ENCODE results near the gene GID8. TPM values are rescaled to one million over a fixed set of nuclear protein-coding genes. Genes with fewer than 3 reads are reported as not detected.
A peak's percentile ranks its signal among the peaks of the same experiment; 100 is the strongest.

GID8 gene
- total and polyA plus RNA-seq, 8 donors: 24.5 to 52.6 (median 47.6) TPM

GRCh38 chr20:62907384-62908317 lies 30.3 kb upstream of the GID8 start:
- intact Hi-C loops (cut with DNase I): no loop called here
- H3K4me3 ChIP-seq: no peak overlapping the region
- no peak for DNase-seq
- no peaks in the 10 kb centered on the region for H3K4me1 ChIP-seq
- peak in 1 of 2 donors; percentile 29 for TF ChIP-seq CTCF (IDR thresholded peaks at IDR 0.05)
- no peaks in the 10 kb centered on the region for H3K9me3 ChIP-seq
- H3K36me3 ChIP-seq: peaks cover 20 to 100% of the 10 kb centered on the region in 2 donors
- H3K27me3 ChIP-seq: no peaks in the 10 kb centered on the region
- no peak for ATAC-seq
- H3K27ac ChIP-seq: no peak overlapping the region

DNA sequence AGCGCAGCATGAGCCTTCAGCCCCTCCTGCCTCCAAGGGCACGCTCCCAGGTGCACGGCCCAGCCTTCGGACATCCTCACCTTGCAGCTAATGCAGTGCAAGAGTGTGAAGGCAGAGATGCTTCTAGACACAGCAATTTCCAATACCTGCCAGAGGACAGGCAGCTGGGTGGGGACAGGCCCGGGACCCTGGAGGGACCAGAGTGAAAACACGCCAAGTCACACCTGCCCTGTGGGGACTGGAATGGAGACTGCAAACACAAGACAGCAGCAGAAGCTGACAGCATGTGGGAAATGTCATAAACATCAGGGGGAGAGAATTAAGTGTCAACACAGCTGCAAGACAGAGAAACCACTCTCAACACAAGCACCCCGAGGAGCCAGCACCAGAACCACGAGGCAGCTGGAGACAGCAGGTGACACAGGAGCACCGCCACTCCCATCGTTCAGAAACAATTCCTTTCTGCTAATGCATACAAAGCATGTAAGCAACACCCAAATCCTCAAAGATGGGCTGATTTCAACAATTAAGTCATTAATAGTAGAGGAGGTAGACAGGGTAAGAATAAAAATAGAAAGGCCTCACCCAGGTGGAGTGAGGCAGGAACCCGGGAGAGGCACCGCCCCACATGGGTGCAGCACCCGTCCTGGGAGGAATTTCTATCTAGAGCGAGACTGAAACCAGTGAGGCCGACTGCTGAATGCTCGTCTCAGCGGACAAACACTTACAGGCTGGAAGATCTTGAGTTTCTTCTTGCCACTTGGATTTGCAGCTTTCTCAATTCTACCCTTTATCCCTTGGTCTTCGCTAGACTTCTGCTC lies 28.8 kb upstream of the GID8 start:
- no peak for TF ChIP-seq CTCF (IDR thresholded peaks at IDR 0.05)
- DNase-seq (no peak), ATAC-seq (peak; percentile 60)
- no peak overlapping the region for H3K4me3 ChIP-seq
- no peaks in the 10 kb centered on the region for H3K27me3 ChIP-seq
- intact Hi-C loops (cut with DNase I): no loop called here
- H3K36me3 ChIP-seq: peaks cover 20 to 97% of the 10 kb centered on the region in 2 donors
- H3K9me3 ChIP-seq: no peaks in the 10 kb centered on the region
- H3K4me1 ChIP-seq: peaks cover 0 to 6% of the 10 kb centered on the region in 2 donors
- H3K27ac ChIP-seq: no peak overlapping the region

- no peak for ATAC-seq
- peaks cover 11 to 17% of the 10 kb centered on the region in 2 donors for H3K4me1 ChIP-seq
- intact Hi-C loops (cut with DNase I): no loop called here
- H3K9me3 ChIP-seq: no peaks in the 10 kb centered on the region
- peaks cover 16 to 86% of the 10 kb centered on the region in 2 donors for H3K36me3 ChIP-seq
- TF ChIP-seq CTCF (IDR thresholded peaks at IDR 0.05): no peak
- H3K27ac ChIP-seq: no peak overlapping the region
- no peak overlapping the region for H3K4me3 ChIP-seq
- no peaks in the 10 kb centered on the region for H3K27me3 ChIP-seq
- DNase-seq: no peak
Measured at GRCh38 chr20:62910217-62910766, 27.7 kb upstream of the GID8 start.

DNA sequence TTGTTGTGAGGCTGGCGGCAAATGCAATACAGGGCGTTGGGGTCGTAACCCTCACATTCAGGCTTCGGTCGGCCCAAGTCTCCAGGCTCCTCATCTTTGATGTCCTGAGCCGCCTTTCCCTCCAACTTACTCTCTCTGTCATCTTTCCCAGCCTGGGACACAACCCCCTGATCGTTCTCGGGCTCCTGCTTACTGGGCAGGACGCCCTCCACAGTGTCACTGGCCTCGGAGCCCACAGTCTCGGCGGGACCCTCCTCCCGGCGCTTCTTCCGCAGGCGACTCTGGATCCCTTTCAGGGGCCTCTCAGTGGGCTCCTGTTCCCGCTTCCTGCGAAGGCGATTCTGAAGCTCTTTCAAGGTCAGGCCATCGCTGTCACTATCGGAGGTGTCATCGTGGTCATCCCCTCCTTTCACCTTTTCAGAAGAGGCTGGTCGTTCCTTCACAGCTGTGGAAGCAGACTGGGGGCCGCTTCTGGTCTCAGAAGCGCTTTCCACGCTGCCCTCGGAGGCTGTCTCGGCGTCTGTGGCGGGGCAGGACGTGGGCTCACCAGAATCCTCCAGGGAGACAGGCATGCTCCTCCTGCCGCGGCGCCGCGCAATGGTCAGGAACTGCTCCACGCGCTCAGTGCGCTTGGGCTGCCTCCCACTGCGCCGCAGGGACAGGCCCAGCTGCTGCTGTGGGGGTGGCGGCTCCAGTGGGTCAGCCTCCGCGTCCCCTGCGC lies 27.0 kb upstream of the GID8 start:
- no peaks in the 10 kb centered on the region for H3K9me3 ChIP-seq
- H3K4me3 ChIP-seq: no peak overlapping the region
- H3K36me3 ChIP-seq: peaks cover 9 to 79% of the 10 kb centered on the region in 2 donors
- intact Hi-C loops (cut with DNase I): no loop called here
- no peaks in the 10 kb centered on the region for H3K27me3 ChIP-seq
- ATAC-seq: no peak
- no peak for DNase-seq
- H3K27ac ChIP-seq: no peak overlapping the region
- H3K4me1 ChIP-seq: peaks cover 11 to 24% of the 10 kb centered on the region in 2 donors
- TF ChIP-seq CTCF (IDR thresholded peaks at IDR 0.05): no peak
